ENCODE data around the gene TMEM255B.

Gene TMEM255B

DNA sequence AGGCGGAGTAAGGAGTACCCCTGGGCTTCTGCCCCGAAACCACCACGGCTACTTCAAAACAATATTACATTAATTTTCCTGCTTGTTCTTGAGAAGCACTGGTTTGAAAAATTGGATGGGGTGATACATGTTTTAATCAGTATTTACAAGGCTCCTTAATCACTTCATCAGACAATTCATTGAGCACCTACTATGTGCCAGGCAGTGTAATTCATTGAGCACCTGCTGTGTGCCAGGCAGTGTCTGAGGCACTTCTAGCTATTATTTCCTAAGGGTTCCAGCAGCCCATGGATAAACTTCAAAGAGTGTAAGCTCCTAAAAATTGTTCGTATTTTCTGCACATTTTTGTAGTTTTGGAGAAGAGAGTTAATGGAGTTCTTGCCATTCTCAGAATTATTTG is 106.4 kb downstream of the TMEM255B start:
- Histone ChIP-seq H2AFZ (ENCODE audit: low read length) (no peak overlapping the region), H3K36me3 (ENCODE audit: insufficient read depth, low read length) (no peaks in the 10 kb centered on the region), H4K20me1 (ENCODE audit: insufficient read depth, low read length) (no peaks in the 10 kb centered on the region), H3K27ac (ENCODE audit: low read depth, low read length, poor library complexity, severe bottlenecking) (no peak overlapping the region), H3K9me2 (ENCODE audit: low read depth, low read length) (no peaks in the 10 kb centered on the region), H3K4me1 (ENCODE audit: insufficient read depth, low read length, severe bottlenecking) (no peaks in the 10 kb centered on the region), H3F3A (ENCODE audit: insufficient read depth, low read length) (no peaks in the 10 kb centered on the region), H3K9me3 (ENCODE audit: low read length) (0 out of 2 replicates have a peak, but pooled peaks cover 4% of the 10 kb centered on the region), H3K79me2 (ENCODE audit: insufficient read depth, low read length) (no peaks in the 10 kb centered on the region), H3K27me3 (ENCODE audit: insufficient read depth, low read length) (peaks cover 28% of the 10 kb centered on the region; the same call in 1 of the 2 replicates), H3K9ac (ENCODE audit: low read length) (no peak overlapping the region), H3K4me2 (ENCODE audit: low read length) (no peak overlapping the region), H3K4me3 (ENCODE audit: low read depth, low read length, poor library complexity, severe bottlenecking) (no peak overlapping the region)
- no peak for TF ChIP-seq EZH2 (IDR thresholded peaks at IDR 0.05; ENCODE audit: borderline replicate concordance, low read length)
- TF ChIP-seq, protein P1, sequence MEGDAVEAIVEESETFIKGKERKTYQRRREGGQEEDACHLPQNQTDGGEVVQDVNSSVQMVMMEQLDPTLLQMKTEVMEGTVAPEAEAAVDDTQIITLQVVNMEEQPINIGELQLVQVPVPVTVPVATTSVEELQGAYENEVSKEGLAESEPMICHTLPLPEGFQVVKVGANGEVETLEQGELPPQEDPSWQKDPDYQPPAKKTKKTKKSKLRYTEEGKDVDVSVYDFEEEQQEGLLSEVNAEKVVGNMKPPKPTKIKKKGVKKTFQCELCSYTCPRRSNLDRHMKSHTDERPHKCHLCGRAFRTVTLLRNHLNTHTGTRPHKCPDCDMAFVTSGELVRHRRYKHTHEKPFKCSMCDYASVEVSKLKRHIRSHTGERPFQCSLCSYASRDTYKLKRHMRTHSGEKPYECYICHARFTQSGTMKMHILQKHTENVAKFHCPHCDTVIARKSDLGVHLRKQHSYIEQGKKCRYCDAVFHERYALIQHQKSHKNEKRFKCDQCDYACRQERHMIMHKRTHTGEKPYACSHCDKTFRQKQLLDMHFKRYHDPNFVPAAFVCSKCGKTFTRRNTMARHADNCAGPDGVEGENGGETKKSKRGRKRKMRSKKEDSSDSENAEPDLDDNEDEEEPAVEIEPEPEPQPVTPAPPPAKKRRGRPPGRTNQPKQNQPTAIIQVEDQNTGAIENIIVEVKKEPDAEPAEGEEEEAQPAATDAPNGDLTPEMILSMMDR (IDR thresholded peaks at IDR 0.05; ENCODE audit: low read length): no peak

Data from OCI-LY1 (cell line).